Measurements from ENCODE around the gene MMP2. TPM values are rescaled to one million over a fixed set of nuclear protein-coding genes. Genes with fewer than 3 reads are reported as not detected.

Gene MMP2
- total RNA-seq, 1 donor from 2014 or later: 5.6 TPM

GRCh38 chr16:55438281-55438680 is 40.7 kb upstream of the MMP2 start:
- H3K4me3 ChIP-seq (ENCODE audit: low read depth, low read length): no peak overlapping the region
- TF ChIP-seq CTCF (conservative IDR thresholded peaks at IDR 0.05; ENCODE audit: low read depth, low read length): no peak
- DNase-seq (ENCODE audit: low read depth): no peak

GRCh38 chr16:55439101-55439690 is 39.8 kb upstream of the MMP2 start:
- no peak for TF ChIP-seq CTCF (conservative IDR thresholded peaks at IDR 0.05; ENCODE audit: low read depth, low read length)
- no peak for DNase-seq (ENCODE audit: low read depth)
- no peak overlapping the region for H3K4me3 ChIP-seq (ENCODE audit: low read depth, low read length)

- H3K4me3 ChIP-seq (ENCODE audit: low read depth, low read length): no peak overlapping the region
- no peak for TF ChIP-seq CTCF (conservative IDR thresholded peaks at IDR 0.05; ENCODE audit: low read depth, low read length)
- no peak for DNase-seq (ENCODE audit: low read depth)
These were observed 35.3 kb upstream of the MMP2 start for GRCh38 chr16:55443434-55444346.

GRCh38 chr16:55444754-55445485 is 34.1 kb upstream of the MMP2 start:
- TF ChIP-seq CTCF (conservative IDR thresholded peaks at IDR 0.05; ENCODE audit: low read depth, low read length): no peak
- H3K4me3 ChIP-seq (ENCODE audit: low read depth, low read length): no peak overlapping the region
- DNase-seq (ENCODE audit: low read depth): no peak

GRCh38 chr16:55447231-55447630 is 31.8 kb upstream of the MMP2 start:
- no peak for DNase-seq (ENCODE audit: low read depth)
- no peak overlapping the region for H3K4me3 ChIP-seq (ENCODE audit: low read depth, low read length)
- TF ChIP-seq CTCF (conservative IDR thresholded peaks at IDR 0.05; ENCODE audit: low read depth, low read length): no peak

- TF ChIP-seq CTCF (conservative IDR thresholded peaks at IDR 0.05; ENCODE audit: low read depth, low read length): no peak
- no peak overlapping the region for H3K4me3 ChIP-seq (ENCODE audit: low read depth, low read length)
- DNase-seq (ENCODE audit: low read depth): no peak
These were observed 26.0 kb upstream of the MMP2 start for GRCh38 chr16:55452996-55453395.

Data from epithelial cell of proximal tubule (primary cell).